ENCODE data around the gene SNX20. TPM values are rescaled to one million over a fixed set of nuclear protein-coding genes. Genes with fewer than 3 reads are reported as not detected.

Gene SNX20
- total RNA-seq, 1 donor from 2014 or later: not detected

- no peak for TF ChIP-seq CTCF (conservative IDR thresholded peaks at IDR 0.05; ENCODE audit: low read depth, low read length)
- DNase-seq (ENCODE audit: low read depth): no peak
- H3K4me3 ChIP-seq (ENCODE audit: low read depth, low read length): no peak overlapping the region
Measured at GRCh38 chr16:50662306-50662940, 18.7 kb downstream of the SNX20 start.

- TF ChIP-seq CTCF (conservative IDR thresholded peaks at IDR 0.05; ENCODE audit: low read depth, low read length): no peak
- no peak overlapping the region for H3K4me3 ChIP-seq (ENCODE audit: low read depth, low read length)
- DNase-seq (ENCODE audit: low read depth): no peak
Measured at GRCh38 chr16:50659806-50660205, 21.3 kb downstream of the SNX20 start.

- no peak for DNase-seq (ENCODE audit: low read depth)
- no peak overlapping the region for H3K4me3 ChIP-seq (ENCODE audit: low read depth, low read length)
- TF ChIP-seq CTCF (conservative IDR thresholded peaks at IDR 0.05; ENCODE audit: low read depth, low read length): no peak
Measured at GRCh38 chr16:50657241-50657640, 23.9 kb downstream of the SNX20 start.

GRCh38 chr16:50655558-50656055 lies 25.5 kb downstream of the SNX20 start:
- H3K4me3 ChIP-seq (ENCODE audit: low read depth, low read length): no peak overlapping the region
- no peak for DNase-seq (ENCODE audit: low read depth)
- no peak for TF ChIP-seq CTCF (conservative IDR thresholded peaks at IDR 0.05; ENCODE audit: low read depth, low read length)

- no peak for TF ChIP-seq CTCF (conservative IDR thresholded peaks at IDR 0.05; ENCODE audit: low read depth, low read length)
- no peak for DNase-seq (ENCODE audit: low read depth)
- H3K4me3 ChIP-seq (ENCODE audit: low read depth, low read length): no peak overlapping the region
Measured at GRCh38 chr16:50653633-50654519, 27.2 kb downstream of the SNX20 start.

GRCh38 chr16:50652836-50653425 lies 28.2 kb downstream of the SNX20 start:
- TF ChIP-seq CTCF (conservative IDR thresholded peaks at IDR 0.05; ENCODE audit: low read depth, low read length): no peak
- no peak overlapping the region for H3K4me3 ChIP-seq (ENCODE audit: low read depth, low read length)
- DNase-seq (ENCODE audit: low read depth): no peak
